ENCODE results near the gene HAAO.

HAAO gene

GRCh38 chr2:42769583-42770287 is 22.6 kb downstream of the HAAO start:
- no peak for DNase-seq (ENCODE audit: low read depth in 2 of 2, low spot score in 1 of 2)

DNA sequence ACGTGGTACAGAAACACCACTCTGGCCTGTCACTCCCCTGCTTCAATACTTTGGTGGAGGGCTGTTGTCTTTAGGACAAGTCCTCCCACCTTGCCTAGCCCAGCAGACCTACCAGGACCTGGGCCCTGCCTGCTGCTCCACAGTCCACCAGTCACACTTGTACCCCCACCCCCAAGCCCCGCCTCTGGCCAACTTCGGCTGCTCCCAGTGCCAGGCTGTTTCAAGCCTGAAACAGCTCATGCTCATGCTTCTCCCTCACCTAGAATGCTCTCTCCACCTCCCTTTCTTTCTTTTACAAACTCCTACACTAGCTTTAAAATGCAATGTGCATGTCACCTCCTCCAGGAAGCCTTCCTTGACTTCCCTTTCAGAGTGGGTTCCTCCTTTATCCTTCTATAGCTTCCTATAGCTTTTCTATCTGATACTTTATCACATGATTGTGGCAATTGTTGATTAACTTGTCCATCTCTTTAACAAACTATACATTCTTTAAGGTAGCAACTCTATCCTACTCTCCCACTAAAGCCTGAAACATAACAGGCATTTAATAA is 23.6 kb downstream of the HAAO start:
- DNase-seq (ENCODE audit: low read depth in 2 of 2, low spot score in 1 of 2) = no peak

DNA sequence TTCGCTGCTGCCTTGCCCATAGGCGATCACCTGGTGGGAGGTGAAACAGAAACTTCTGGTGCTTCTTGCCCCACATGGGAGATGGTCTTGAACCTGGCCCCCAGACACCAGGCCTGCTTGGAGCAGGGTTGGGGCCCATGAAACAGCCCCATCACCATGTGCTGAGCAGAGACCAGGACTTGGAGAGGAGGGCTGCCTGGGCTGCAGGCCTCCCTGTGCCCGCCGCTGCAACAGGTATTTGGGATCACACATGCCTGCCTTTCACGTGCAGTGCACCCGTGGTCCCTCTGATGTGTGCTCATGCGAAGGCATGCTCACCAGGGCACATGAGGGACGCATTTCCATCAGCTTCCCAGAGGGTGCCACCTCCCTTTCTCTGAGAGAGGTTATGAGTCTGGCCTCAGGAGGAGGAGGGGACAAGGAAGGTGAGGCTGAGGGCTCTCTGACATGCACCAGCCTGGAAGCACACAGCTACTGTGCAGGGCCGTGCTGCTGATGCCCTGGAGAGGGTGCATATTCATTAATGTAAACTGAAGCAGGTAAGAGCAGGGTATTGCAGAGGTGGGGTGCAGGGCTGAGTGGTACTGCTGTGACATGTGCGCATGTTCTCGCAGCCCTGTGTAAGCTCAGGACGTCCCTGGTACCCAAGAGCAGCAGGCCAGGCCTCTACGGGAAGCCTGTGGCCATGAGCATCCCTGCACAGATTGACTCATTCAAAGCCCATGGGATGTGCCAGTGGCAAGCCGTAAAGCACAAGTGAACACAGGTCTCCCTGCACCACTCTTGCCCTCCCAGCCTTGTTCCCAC is 24.3 kb downstream of the HAAO start:
- no peak for DNase-seq (ENCODE audit: low read depth in 2 of 2, low spot score in 1 of 2)

DNA sequence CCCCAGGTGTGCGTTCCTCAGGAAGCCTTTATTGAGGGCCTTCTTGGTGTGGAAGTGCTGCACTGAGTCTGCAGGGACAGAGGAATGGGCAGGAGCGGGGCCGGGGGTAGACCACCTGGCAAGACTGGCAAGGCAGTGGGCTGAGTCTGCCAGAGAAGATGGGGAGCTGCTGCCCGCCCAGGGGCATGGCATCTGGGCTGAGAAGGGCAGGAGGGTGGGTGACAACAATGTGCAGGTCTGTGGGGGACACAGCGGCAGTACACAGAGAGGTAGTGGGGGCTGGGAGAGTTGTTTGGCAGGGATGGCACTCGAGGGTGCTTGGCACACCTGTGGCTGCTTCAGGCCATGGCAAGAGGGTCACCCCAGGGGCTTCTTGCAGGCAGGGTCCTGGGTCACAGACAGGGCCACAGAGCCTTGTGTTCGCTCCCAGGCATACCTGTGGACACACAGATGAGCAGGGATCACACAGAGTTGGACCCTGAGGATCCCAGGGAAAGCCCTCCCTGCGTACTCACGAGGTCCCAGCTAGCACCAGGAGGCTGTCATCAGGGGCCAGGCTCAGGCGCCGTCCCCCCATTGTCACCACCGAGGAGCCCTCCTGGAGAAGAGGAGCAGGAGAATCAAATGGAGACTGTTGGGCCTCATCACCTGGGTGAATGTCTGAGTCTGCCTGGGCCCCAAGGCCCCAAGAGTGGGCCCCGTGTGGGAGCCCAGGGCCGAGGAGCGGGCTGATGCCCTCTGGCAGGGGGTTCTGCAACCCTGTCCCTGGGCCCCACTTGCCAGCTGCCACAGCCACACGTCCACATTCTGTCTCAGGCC is 25.1 kb downstream of the HAAO start:
- no peak for DNase-seq (ENCODE audit: low read depth in 2 of 2, low spot score in 1 of 2)

- no peak for DNase-seq (ENCODE audit: low read depth in 2 of 2, low spot score in 1 of 2)
Observed at GRCh38 chr2:42765686-42766085, 26.7 kb downstream of the HAAO start.

- DNase-seq (ENCODE audit: low read depth in 2 of 2, low spot score in 1 of 2) = no peak
Observed at GRCh38 chr2:42764901-42765300, 27.5 kb downstream of the HAAO start.

- no peak for DNase-seq (ENCODE audit: low read depth in 2 of 2, low spot score in 1 of 2)
Observed at GRCh38 chr2:42764096-42764495, 28.3 kb downstream of the HAAO start, which contains the start of gene OXER1. TSS of gene OXER1 (minus strand) at chr2:42764135. CDS start at chr2:42764062, 73 bp downstream.

GRCh38 chr2:42762823-42763804 is 29.3 kb downstream of the HAAO start:
- DNase-seq (ENCODE audit: low read depth in 2 of 2, low spot score in 1 of 2) = no peak

- no peak for DNase-seq (ENCODE audit: low read depth in 2 of 2, low spot score in 1 of 2)
Observed at GRCh38 chr2:42762155-42762554, 30.2 kb downstream of the HAAO start.

GRCh38 chr2:42761554-42761953 is 30.8 kb downstream of the HAAO start:
- DNase-seq (ENCODE audit: low read depth in 2 of 2, low spot score in 1 of 2) = no peak

- no peak for DNase-seq (ENCODE audit: low read depth in 2 of 2, low spot score in 1 of 2)
Observed at GRCh38 chr2:42758751-42759150, 33.6 kb downstream of the HAAO start.

DNA sequence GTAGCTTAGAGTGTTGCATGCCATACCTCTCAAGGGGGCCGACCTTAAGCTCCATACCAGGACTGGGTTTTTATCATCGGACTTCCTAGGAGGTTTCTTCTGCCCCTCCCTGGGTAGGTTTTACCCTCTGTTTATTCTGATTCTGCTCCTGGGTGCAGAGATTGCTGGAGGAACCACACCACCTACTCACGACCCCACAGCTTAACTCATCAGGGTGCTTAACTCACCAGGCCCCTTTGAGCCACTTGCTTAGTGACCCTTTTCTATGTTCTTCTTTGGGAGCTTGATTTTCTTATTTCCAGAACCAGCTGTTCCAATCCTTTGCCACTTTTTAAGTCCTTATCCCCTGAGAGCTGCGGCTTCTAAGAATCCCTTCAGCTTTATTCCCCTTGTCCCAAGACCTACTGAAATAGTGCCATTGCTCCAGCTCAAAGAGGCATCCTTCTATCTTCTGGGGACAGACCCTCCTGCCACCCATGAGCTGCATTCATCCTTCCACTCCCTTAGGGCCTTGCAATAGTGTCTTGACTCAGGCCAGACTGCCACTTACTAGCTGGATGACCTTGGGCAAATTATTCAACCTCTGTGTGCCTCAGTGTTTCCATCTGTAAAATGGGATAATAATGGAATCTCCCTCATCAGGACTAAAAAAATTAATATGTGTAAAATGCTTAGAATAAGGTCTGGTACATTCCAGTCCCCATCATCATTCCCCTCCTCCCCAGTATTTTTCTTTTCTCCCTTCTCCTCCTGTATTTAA is 34.2 kb downstream of the HAAO start:
- DNase-seq (ENCODE audit: low read depth in 2 of 2, low spot score in 1 of 2) = no peak

DNA sequence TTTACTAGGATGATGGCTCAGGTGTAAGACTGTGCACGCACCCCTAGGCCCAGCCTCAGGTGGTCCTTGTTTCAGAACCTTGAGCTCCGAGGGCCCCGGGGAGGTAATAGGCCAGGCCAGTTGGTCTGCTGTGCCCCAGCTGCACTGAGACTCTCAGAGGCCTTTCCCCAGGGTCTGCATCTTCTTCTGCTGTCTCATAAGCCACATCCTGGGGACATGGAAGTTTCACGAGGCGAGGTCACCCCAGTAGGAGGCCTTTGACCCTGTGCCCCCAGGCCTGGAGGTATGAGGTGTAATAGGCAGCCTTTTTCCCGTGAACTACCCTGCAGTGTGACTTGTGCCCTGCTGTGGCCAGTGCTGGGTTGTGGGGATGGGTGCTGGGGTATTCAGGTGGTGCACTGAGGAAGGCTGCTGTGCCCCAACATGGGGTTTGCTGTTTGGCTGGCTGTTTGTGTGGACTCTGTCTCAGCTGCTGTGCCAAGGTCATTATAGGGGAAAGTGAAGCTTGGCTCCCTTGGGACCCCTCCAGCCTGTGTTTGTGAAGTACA is 35.3 kb downstream of the HAAO start:
- DNase-seq (ENCODE audit: low read depth in 2 of 2, low spot score in 1 of 2) = no peak

- DNase-seq (ENCODE audit: low read depth in 2 of 2, low spot score in 1 of 2) = no peak
Observed at GRCh38 chr2:42756150-42756775, 36.1 kb downstream of the HAAO start.

DNA sequence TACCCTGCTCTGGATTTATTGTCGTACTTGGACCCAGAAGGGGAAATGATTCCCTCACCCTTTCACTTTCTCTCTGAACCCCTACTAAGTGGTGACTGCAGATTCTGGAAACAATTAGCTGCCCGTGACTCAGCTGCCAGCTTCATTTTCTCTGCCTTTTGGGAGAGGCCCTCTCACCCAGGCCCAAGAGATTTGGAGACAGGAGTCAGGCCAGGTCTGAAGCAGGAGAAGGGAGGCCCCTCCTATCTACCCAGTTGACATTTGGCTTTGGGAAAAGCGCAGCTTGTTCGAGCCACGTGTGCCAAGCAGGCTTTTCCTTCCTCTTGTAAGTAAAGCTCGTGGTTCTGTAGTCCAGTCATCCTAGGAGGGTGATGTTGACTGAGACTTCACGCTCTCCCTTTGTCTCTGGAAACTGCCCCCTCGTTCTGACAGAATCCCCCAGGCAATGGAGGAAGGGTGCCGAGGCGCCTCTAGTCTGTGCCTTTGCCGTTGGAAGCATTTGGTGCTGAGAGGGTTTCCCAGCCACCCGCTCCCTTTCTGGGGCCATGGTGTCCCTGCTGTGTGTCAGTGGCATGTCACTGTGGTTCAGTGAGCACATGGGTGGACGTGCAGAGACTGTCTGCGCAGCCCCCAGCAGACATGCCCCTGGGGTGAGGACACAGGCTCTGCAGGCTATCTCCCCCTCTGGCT is 37.0 kb downstream of the HAAO start:
- no peak for DNase-seq (ENCODE audit: low read depth in 2 of 2, low spot score in 1 of 2)

- DNase-seq (ENCODE audit: low read depth in 2 of 2, low spot score in 1 of 2) = no peak
Observed at GRCh38 chr2:42754776-42755140, 37.6 kb downstream of the HAAO start.

GRCh38 chr2:42754021-42754775 is 38.2 kb downstream of the HAAO start:
- DNase-seq (ENCODE audit: low read depth in 2 of 2, low spot score in 1 of 2) = no peak
